Stomach (tissue), 4 donors: ENCODE measurements around the gene ZNF212.

ENCODE experiments used
- POLR2A ChIP-seq, 4 donors: fragments of 450-650 bp; IDR thresholded peaks; one replicate each; pipeline ENCODE4 v1.6.1; 2016; ENCODE audit warnings: antibody characterized with exemption in 4 of 4, control low read depth in 2 of 4, mild to moderate bottlenecking in 1 of 4, moderate library complexity in 1 of 4
- TF ChIP-seq, protein P1 (sequence below), 7 experiments: fragments of 450-650 bp in 4 of 7; fragments of 200-600 bp in 3 of 7; sonication (generic) in 3 of 7; IDR thresholded peaks; one replicate each; pipeline ENCODE4 v1.5.1; 2016 to 2019; ENCODE audit warnings: antibody characterized with exemption in 7 of 7, control low read depth in 2 of 7, mild to moderate bottlenecking in 1 of 7

DNA sequence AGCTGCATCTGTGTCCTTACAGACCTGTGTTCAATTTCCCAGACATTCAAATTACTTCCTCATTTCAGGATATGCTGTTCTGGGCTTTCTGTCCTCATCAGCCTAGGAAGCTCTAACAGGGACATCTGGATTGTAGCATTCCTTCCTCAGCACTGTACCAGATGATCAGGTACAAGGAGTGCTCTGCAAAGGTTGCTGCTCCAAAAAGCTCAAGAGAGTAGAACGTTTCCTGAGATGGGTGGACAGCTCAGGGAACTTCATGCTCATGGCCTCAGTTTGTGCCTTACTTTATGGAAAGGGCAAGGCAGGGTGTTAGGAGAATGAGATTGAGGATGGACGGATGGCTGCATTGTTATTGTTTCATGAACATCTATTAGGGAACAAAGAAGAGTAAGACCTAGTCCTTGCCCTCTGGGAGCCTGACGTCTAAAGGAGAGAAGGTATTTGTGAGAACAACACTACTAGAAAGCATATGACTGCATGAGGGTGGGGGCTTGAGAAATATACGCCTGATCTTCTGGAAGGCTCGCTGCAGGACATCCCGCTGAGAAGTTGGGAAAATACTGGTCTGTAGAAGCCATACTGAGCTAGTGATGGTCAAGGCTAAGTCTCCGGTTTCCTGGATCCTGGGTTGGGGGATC lies 10.5 kb upstream of the ZNF212 start:
- no peak for TF ChIP-seq POLR2A (IDR thresholded peaks at IDR 0.05)
- TF ChIP-seq, protein P1, sequence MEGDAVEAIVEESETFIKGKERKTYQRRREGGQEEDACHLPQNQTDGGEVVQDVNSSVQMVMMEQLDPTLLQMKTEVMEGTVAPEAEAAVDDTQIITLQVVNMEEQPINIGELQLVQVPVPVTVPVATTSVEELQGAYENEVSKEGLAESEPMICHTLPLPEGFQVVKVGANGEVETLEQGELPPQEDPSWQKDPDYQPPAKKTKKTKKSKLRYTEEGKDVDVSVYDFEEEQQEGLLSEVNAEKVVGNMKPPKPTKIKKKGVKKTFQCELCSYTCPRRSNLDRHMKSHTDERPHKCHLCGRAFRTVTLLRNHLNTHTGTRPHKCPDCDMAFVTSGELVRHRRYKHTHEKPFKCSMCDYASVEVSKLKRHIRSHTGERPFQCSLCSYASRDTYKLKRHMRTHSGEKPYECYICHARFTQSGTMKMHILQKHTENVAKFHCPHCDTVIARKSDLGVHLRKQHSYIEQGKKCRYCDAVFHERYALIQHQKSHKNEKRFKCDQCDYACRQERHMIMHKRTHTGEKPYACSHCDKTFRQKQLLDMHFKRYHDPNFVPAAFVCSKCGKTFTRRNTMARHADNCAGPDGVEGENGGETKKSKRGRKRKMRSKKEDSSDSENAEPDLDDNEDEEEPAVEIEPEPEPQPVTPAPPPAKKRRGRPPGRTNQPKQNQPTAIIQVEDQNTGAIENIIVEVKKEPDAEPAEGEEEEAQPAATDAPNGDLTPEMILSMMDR (IDR thresholded peaks at IDR 0.05) = no peak
